ENCODE data around the gene CD248.
A peak's percentile ranks its signal among the peaks of the same experiment; 100 is the strongest.
"Not testable (repeated sequence)": the region's sequence is repeated elsewhere in the genome, so short reads cannot be mapped to it uniquely, and the experiment has no call there.

CD248 gene

GRCh38 chr11:66316849-66317251 lies at the start of gene CD248:
CD248 (minus strand) TSS chr11:66317044; CDS start chr11:66317027, 17 bp downstream.
- no peak for DNase-seq (ENCODE audit: low read depth in 3 of 3)

- no peak for DNase-seq (ENCODE audit: low read depth in 3 of 3)
Measured at GRCh38 chr11:66365711-66366619, 49.1 kb upstream of the CD248 start.

GRCh38 chr11:66365166-66365565 lies 48.3 kb upstream of the CD248 start:
- DNase-seq (ENCODE audit: low read depth in 3 of 3) = no peak

- DNase-seq (ENCODE audit: low read depth in 3 of 3) = peak; percentile 64 to 69 (median 69)
Measured at GRCh38 chr11:66363805-66364535, 47.1 kb upstream of the CD248 start.

GRCh38 chr11:66363187-66363601 lies 46.4 kb upstream of the CD248 start:
- DNase-seq (ENCODE audit: low read depth in 3 of 3) = no peak

GRCh38 chr11:66362481-66363147 lies 45.8 kb upstream of the CD248 start:
- DNase-seq (ENCODE audit: low read depth in 3 of 3) = no peak

- DNase-seq (ENCODE audit: low read depth in 3 of 3) = no peak
Measured at GRCh38 chr11:66361502-66361941, 44.7 kb upstream of the CD248 start.

GRCh38 chr11:66360406-66361073 lies 43.7 kb upstream of the CD248 start:
- no peak for DNase-seq (ENCODE audit: low read depth in 3 of 3)

- no peak for DNase-seq (ENCODE audit: low read depth in 3 of 3)
Measured at GRCh38 chr11:66359662-66360087, 42.8 kb upstream of the CD248 start.

GRCh38 chr11:66350560-66351235 lies 33.9 kb upstream of the CD248 start:
- DNase-seq (ENCODE audit: low read depth in 3 of 3) = not testable (repeated sequence)

- no peak for DNase-seq (ENCODE audit: low read depth in 3 of 3)
Measured at GRCh38 chr11:66349084-66349386, 32.2 kb upstream of the CD248 start.

GRCh38 chr11:66347425-66348276 lies 30.8 kb upstream of the CD248 start, which contains the start of gene B4GAT1:
B4GAT1 (minus strand) TSS chr11:66347629; CDS start chr11:66347545, 84 bp downstream.
- DNase-seq (ENCODE audit: low read depth in 3 of 3) = peak; percentile 66 to 86 (median 80)

GRCh38 chr11:66346476-66347424 lies 29.9 kb upstream of the CD248 start:
- no peak for DNase-seq (ENCODE audit: low read depth in 3 of 3)

GRCh38 chr11:66345316-66345649 lies 28.4 kb upstream of the CD248 start:
- no peak for DNase-seq (ENCODE audit: low read depth in 3 of 3)

GRCh38 chr11:66344550-66345315 lies 27.9 kb upstream of the CD248 start, which contains the start of gene BRMS1:
BRMS1 (minus strand) TSS chr11:66345104; CDS start chr11:66342234, 2,870 bp downstream.
- peak; percentile 92 to 97 (median 94) for DNase-seq (ENCODE audit: low read depth in 3 of 3)

- DNase-seq (ENCODE audit: low read depth in 3 of 3) = no peak
Measured at GRCh38 chr11:66343176-66343575, 26.3 kb upstream of the CD248 start.

- DNase-seq (ENCODE audit: low read depth in 3 of 3) = no peak
Measured at GRCh38 chr11:66341502-66342126, 24.8 kb upstream of the CD248 start.

Measured in stimulated activated CD4-positive, alpha-beta T cell treated with anti-CD3 and anti-CD28 coated beads, TNF-alpha, amount 100 ng/mL, for 48 hours (primary cell).